SK-N-MC (cell line): ENCODE measurements around the gene ALKBH6.

ENCODE experiments used
- EZH2 ChIP-seq: fragments of 200-600 bp; sonication (generic); IDR thresholded peaks from one replicate; pipeline ENCODE4 v1.6.1; 2017; ENCODE audit warnings: antibody characterized with exemption
- FOXP2 ChIP-seq: optimal IDR thresholded peaks from 2 replicates; pipeline ENCODE3; 2011; ENCODE audit warnings: mild to moderate bottlenecking, moderate library complexity; ENCODE audit not compliant: insufficient read depth; ENCODE audit errors: extremely low read length, control extremely low read depth
- POLR2AphosphoS5 ChIP-seq: IDR thresholded peaks from 2 replicates; pipeline ENCODE4 v1.6.1; 2012; ENCODE audit warnings: mild to moderate bottlenecking, low read depth, low read length, borderline replicate concordance

DNA sequence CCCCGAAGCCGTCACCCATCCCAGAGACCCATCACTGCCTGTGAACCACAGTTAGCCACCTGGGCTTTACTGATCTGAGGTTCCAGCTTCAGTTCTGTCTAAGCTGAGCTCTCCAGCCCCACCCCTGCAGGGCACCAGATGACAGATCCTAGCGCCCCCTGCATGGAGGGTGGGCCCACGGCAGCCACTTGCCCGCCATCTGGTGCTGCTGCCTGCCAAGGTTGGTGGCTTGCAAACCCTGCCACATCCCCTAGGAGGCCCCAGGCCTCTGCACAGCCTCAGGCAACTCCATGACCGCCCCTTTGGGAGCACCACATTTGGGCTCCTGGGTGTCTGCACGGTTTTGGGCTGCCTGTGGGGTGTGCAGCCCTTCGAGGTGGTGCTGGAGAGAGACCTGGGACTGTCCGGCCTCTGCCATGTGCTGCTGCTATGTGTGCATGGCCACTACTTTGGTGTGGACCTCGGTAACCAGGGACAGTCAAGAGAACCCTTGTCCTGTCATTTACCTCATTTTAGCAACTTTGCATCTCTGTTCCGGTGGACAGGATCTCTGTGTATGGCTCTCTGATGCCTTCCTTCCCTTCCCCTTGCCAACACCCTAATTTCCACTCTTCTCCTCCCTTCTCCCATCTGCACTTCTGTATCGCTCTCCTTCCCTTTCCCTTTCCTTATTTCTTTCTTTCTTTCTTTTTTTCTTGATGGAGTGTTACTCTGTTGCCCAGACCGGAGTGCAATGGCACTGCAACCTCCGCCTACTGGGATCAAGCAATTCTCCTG is 36.4 kb downstream of the ALKBH6 start:
- TF ChIP-seq POLR2AphosphoS5, result no peak
- TF ChIP-seq EZH2, result no peak
- no peak for TF ChIP-seq FOXP2
